Measurements from ENCODE around the gene OSTC.

DNA sequence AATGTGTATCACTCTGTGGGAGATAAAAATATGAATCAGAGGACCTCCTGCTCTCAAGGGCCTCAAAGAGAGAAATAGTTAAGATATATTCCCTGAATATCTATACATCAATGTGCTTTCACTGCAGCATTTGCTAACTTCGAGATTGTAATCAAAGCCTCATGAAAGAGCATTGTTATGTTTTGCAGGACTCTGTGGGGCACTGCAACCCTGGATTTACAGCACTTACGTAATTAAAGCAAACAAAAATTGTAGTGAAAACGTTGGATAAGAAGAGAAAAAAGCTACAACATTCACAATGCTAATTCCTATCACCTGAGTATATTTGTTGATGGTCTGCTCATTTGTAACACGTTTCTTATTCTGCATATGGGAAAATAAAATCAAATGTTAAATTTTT is 64.5 kb downstream of the OSTC start:
- TF ChIP-seq POLR2A (IDR thresholded peaks at IDR 0.05; ENCODE audit: low read length) (no peak), GATA1 (IDR thresholded peaks at IDR 0.05; ENCODE audit: low read depth, low read length) (no peak)
